ENCODE results near the gene ARL5C. TPM values are rescaled to one million over a fixed set of nuclear protein-coding genes. Genes with fewer than 3 reads are reported as not detected.

ARL5C gene
- total and polyA plus RNA-seq, 2 donors (not counting 1 experiment from before 2014, with no cell fraction given), result not detected

DNA sequence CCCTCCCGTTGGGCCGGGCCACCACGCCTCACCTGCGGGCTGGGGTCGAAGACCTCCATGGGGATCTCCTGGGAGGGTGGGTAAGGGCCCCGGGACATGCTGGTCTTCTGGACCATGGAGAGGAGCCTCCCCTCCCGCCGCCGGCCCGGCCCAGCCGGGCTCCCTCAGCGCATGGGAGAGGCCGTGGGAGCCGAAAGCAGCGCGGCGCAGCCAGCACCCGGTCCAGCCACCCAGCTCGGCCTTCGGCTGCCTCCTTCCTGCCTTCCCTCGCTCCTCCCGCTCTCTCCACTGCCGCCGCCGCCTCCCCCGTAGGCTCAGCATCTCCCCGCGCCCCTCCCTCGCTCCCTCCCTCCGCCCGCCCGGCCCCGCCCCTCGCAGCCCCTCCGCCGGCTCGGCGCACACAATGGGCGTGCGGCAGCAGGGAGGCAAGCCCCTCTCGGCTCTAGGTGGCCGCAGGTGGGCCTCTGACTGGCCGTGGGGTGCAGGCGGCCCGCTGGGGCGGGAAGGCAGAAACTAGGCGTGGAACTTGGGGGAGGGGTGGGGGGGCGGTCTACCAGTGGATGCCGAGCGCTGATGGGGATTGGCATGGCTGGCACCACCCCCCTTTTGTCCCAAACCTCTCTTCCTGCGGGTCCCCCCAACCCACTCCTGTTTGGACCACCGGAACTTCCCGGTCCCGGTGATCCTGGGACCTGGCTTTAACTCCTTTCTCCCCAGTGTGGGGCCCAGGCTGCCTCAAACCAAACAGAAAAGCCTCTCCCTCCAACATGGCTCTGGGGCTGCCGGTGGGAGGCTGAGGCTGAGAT is 31.6 kb upstream of the ARL5C start, which contains the start of gene CACNB1:
TSS of gene CACNB1 (minus strand) at position 290 of the 806 bp plus-strand sequence. CDS start at position 116, 174 bp downstream.
- POLR2A ChIA-PET, result interaction anchor here (0.6 to 0.7 kb wide), 3 partner anchors 12 to 27 kb away, joined by 4 to 5 read pairs (median 4); no protein-coding TSS in a partner anchor
- no peaks in the 10 kb centered on the region for H3K9me3 Mint-ChIP-seq (ENCODE audit: insufficient read depth)
- H3K9ac ChIP-seq (ENCODE audit: low read length), result peak within 1 kb of the TSS; percentile 77
- H3K4me3 ChIP-seq (ENCODE audit: control extremely low read depth in 1 of 5, extremely low read depth in 1 of 5, insufficient read depth in 1 of 5, low read depth in 2 of 5, low read length in 4 of 5), result peak within 1 kb of the TSS; percentile 11 to 87 (median 65)
- H3K4me3 Mint-ChIP-seq, result peak within 1 kb of the TSS; percentile 89
- intact Hi-C loops (cut with micrococcal nuclease), result loop anchor here (5.0 kb wide), 1 partner anchor 45 kb away; the partner anchor contains the start of gene PLXDC1
- peak within 1 kb of the TSS; percentile 98 for H3K4me2 ChIP-seq (replicated peaks; ENCODE audit: low read depth, low read length, poor library complexity, severe bottlenecking)
- H4K20me1 ChIP-seq (ENCODE audit: control insufficient read depth, insufficient read depth, low read length, poor library complexity, severe bottlenecking), result peaks cover 26% of the 10 kb centered on the region
- no peak for TF ChIP-seq EZH2 (IDR thresholded peaks at IDR 0.05; ENCODE audit: borderline replicate concordance, insufficient read depth, low read depth, low read length, poor library complexity, severe bottlenecking)
- TF ChIP-seq, protein P1, sequence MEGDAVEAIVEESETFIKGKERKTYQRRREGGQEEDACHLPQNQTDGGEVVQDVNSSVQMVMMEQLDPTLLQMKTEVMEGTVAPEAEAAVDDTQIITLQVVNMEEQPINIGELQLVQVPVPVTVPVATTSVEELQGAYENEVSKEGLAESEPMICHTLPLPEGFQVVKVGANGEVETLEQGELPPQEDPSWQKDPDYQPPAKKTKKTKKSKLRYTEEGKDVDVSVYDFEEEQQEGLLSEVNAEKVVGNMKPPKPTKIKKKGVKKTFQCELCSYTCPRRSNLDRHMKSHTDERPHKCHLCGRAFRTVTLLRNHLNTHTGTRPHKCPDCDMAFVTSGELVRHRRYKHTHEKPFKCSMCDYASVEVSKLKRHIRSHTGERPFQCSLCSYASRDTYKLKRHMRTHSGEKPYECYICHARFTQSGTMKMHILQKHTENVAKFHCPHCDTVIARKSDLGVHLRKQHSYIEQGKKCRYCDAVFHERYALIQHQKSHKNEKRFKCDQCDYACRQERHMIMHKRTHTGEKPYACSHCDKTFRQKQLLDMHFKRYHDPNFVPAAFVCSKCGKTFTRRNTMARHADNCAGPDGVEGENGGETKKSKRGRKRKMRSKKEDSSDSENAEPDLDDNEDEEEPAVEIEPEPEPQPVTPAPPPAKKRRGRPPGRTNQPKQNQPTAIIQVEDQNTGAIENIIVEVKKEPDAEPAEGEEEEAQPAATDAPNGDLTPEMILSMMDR (IDR thresholded peaks at IDR 0.05), result no peak
- H3K36me3 ChIP-seq (replicated peaks in 1 of 2; ENCODE audit: control extremely low read depth in 1 of 2, control insufficient read depth in 1 of 2, extremely low read depth in 1 of 2, insufficient read depth in 2 of 2, low read length in 1 of 2), result peaks cover 2 to 16% of the 10 kb centered on the region in 2 experiments
- no peaks in the 10 kb centered on the region for H3K9me3 ChIP-seq (ENCODE audit: control extremely low read depth in 1 of 3, control insufficient read depth in 2 of 3, insufficient read depth in 1 of 3, low read length in 2 of 3)
- under 1% methylated on average over 39 of the region's 55 CpGs for WGBS (ENCODE audit: insufficient coverage)
- no peaks in the 10 kb centered on the region for H3K27me3 Mint-ChIP-seq
- H3K4me1 ChIP-seq (ENCODE audit: control insufficient read depth in 2 of 2, insufficient read depth in 2 of 2, low read length in 2 of 2), result peaks cover 37 to 60% of the 10 kb centered on the region in 2 donors
- no peak within 1 kb of the TSS for H3K27ac ChIP-seq (ENCODE audit: low read length in 2 of 2)
- peak; percentile 65 for DNase-seq
- H3K79me2 ChIP-seq (ENCODE audit: control insufficient read depth, insufficient read depth, low read length), result peaks cover 20% of the 10 kb centered on the region
- H3K4me1 Mint-ChIP-seq, result peaks cover 50% of the 10 kb centered on the region
- peak; percentile 39 for ATAC-seq (ENCODE audit: low read depth)
- CTCF ChIA-PET, result interaction anchor here (2.4 to 18.9 kb wide), 3 partner anchors 9 to 47 kb away, joined by 12 to 707 read pairs (median 12); no protein-coding TSS in a partner anchor
- peak within 1 kb of the TSS; percentile 71 for H3K27ac Mint-ChIP-seq
- H3K27me3 ChIP-seq (replicated peaks in 1 of 4; ENCODE audit: control extremely low read depth in 1 of 4, control insufficient read depth in 3 of 4, insufficient read depth in 4 of 4, low read length in 3 of 4), result no peaks in the 10 kb centered on the region
- H2AFZ ChIP-seq (ENCODE audit: insufficient read depth, low read depth, low read length, poor library complexity, severe bottlenecking), result peak within 1 kb of the TSS; percentile 93

Data from B cell (primary cell).